Esophagus squamous epithelium (tissue), 4 donors: ENCODE measurements around the gene UBC.

ENCODE experiments used
- POLR2A ChIP-seq, 4 donors: fragments of 450-650 bp; IDR thresholded peaks; one replicate each; pipeline ENCODE4 v1.6.1; 2017; ENCODE audit warnings: antibody characterized with exemption in 4 of 4, mild to moderate bottlenecking in 4 of 4, moderate library complexity in 3 of 4
- TF ChIP-seq, protein P1 (sequence below), 6 experiments: fragments of 450-650 bp in 4 of 6; fragments of 200-600 bp in 2 of 6; sonication (generic) in 2 of 6; IDR thresholded peaks; one replicate each; pipeline ENCODE4 v1.5.1; 2016 to 2019; ENCODE audit warnings: antibody characterized with exemption in 6 of 6, mild to moderate bottlenecking in 4 of 6, moderate library complexity in 4 of 6

DNA sequence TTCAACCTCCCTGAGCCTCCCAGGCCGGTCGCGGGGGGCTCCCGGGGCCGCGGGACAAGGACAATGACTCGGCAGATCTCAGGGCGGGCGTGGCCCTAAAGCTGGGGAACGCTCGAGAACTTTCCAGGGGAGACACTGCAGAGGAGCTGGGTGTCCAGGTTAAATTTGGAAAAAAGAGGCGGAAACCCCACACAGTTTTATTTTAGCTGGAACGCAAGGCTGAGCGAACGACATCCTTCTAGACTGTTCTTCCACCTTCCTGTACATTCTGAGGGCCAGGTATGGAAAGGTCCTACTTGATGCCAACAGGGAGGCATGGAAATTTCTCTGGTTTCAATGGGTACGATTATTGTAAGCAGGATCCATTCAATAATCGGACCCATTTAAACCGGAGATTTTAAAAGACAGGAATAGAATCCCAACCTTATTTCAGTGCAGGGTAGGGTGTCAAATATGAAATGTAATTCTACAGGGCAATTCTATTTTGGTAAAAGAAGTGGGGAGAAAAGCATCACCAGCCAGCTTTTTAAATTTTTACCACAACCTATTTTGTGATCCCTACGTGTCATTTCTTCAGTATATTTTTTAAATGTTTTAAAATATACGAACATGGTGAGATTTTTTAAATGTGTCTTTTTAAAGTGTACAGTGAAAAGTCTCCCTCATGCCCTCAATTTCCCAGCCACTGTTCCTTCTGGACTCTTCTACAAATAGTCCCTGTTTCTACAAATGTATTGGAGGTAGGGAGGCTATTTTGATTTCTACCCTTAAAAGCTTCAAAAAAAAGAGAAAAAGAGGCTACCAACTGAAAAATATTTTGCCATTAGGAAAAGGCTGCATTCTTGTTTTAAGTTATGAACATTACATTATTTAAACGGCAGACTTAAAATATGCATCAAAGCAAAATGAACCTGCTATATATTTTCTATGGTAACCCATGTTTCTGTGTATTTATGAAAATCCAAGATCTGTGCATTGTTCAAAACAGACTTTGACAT lies 1.1 kb upstream of the UBC start:
- TF ChIP-seq, protein P1, sequence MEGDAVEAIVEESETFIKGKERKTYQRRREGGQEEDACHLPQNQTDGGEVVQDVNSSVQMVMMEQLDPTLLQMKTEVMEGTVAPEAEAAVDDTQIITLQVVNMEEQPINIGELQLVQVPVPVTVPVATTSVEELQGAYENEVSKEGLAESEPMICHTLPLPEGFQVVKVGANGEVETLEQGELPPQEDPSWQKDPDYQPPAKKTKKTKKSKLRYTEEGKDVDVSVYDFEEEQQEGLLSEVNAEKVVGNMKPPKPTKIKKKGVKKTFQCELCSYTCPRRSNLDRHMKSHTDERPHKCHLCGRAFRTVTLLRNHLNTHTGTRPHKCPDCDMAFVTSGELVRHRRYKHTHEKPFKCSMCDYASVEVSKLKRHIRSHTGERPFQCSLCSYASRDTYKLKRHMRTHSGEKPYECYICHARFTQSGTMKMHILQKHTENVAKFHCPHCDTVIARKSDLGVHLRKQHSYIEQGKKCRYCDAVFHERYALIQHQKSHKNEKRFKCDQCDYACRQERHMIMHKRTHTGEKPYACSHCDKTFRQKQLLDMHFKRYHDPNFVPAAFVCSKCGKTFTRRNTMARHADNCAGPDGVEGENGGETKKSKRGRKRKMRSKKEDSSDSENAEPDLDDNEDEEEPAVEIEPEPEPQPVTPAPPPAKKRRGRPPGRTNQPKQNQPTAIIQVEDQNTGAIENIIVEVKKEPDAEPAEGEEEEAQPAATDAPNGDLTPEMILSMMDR (IDR thresholded peaks at IDR 0.05) = no peak
- TF ChIP-seq POLR2A (IDR thresholded peaks at IDR 0.05) = no peak
